ENCODE data around the gene TSNAX.

DNA sequence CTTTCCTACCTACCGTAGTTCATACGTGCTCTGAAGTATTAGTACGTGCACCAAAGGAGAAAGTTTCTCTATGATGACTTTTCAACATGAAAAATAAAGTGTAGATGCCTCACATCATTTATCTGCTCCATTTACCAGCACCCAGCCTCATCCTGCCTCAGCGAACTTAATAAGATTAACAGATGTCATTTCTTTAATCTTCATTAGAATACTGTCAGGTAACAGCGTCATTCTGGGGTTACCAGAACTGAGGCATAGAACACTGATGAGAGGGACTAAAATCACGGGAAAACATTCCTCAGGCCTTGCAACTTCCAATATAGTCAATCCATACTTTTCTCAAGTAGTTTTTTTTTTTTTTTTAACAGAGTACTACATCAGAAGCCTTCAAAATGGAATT, 54.9 kb downstream of the TSNAX start:
- TF ChIP-seq EP300 (IDR thresholded peaks at IDR 0.05) (no peak), POLR2AphosphoS5 (IDR thresholded peaks at IDR 0.05) (no peak), POLR2A (IDR thresholded peaks at IDR 0.05) (no peak)
- TF ChIP-seq, protein P1, sequence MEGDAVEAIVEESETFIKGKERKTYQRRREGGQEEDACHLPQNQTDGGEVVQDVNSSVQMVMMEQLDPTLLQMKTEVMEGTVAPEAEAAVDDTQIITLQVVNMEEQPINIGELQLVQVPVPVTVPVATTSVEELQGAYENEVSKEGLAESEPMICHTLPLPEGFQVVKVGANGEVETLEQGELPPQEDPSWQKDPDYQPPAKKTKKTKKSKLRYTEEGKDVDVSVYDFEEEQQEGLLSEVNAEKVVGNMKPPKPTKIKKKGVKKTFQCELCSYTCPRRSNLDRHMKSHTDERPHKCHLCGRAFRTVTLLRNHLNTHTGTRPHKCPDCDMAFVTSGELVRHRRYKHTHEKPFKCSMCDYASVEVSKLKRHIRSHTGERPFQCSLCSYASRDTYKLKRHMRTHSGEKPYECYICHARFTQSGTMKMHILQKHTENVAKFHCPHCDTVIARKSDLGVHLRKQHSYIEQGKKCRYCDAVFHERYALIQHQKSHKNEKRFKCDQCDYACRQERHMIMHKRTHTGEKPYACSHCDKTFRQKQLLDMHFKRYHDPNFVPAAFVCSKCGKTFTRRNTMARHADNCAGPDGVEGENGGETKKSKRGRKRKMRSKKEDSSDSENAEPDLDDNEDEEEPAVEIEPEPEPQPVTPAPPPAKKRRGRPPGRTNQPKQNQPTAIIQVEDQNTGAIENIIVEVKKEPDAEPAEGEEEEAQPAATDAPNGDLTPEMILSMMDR (IDR thresholded peaks at IDR 0.05): no peak

All from sigmoid colon (tissue), 4 donors.